Measurements from ENCODE around the gene RNPS1. TPM values are rescaled to one million over a fixed set of nuclear protein-coding genes. Genes with fewer than 3 reads are reported as not detected.

Gene RNPS1
- total and polyA plus RNA-seq, 2 experiments from 2014 or later, result 315 to 384 TPM

DNA sequence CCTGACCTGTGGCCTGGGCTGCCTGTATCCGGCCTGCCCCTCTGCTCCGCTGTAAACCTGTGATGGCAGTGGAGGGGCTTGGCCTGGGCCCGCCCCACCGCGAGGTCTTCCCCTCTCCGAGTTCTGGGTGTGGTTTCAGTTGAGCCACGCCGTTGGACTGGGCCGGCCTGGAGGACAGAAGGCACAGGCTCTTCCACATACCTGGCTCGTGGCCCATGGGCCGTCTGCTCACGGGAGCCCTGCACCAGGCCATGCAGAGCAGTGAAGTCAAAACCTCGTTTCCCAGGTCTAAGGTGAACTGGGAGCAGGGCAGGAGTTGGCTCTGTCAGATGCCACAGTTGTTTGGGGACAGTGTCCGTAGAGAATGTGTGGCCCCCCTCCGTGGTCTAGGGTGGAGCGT, 5.6 kb upstream of the RNPS1 start:
- no peak overlapping the region for H3K27ac Mint-ChIP-seq

More for the DNA sequence above, 5.6 kb upstream of the RNPS1 start:
- no peak overlapping the region for H3K4me3 Mint-ChIP-seq
- Histone ChIP-seq H3F3A (replicated peaks; ENCODE audit: low read depth) (0 out of 2 replicates have a peak, but pooled peaks cover 3% of the 10 kb centered on the region), H3K4me2 (no peak overlapping the region), H3K27ac (ENCODE audit: low read depth) (no peak overlapping the region), H3K79me2 (replicated peaks; ENCODE audit: insufficient read depth) (peaks cover 13% of the 10 kb centered on the region), H3K36me3 (ENCODE audit: insufficient read depth) (no peaks in the 10 kb centered on the region), H3K27me3 (ENCODE audit: insufficient read depth) (no peaks in the 10 kb centered on the region), H3K4me1 (ENCODE audit: insufficient read depth) (peaks cover 4% of the 10 kb centered on the region; the same call in 1 of the 2 replicates), H2AFZ (no peak overlapping the region), H4K20me1 (replicated peaks; ENCODE audit: insufficient read depth) (peaks cover 10% of the 10 kb centered on the region; the same call in 1 of the 2 replicates), H3K4me3 (no peak overlapping the region), H3K9me2 (ENCODE audit: insufficient read depth) (no peaks in the 10 kb centered on the region)
- H3K4me1 Mint-ChIP-seq, result peaks cover 12% of the 10 kb centered on the region
- DNase-seq (ENCODE audit: low spot score), result no peak
- ATAC-seq, result no peak
- H3K36me3 Mint-ChIP-seq (ENCODE audit: low read depth), result no peaks in the 10 kb centered on the region; the same call in 2 of the 3 replicates
- TF ChIP-seq STAT1 (IDR thresholded peaks at IDR 0.05; ENCODE audit: unreplicated experiment), result no peak
- no peak for TF ChIP-seq CREB1 (CRISPR knock-in tag; IDR thresholded peaks at IDR 0.05; ENCODE audit: low read depth)
- TF ChIP-seq ZNF331 (CRISPR knock-in tag; IDR thresholded peaks at IDR 0.05; ENCODE audit: low read depth), result no peak
- TF ChIP-seq JUNB (IDR thresholded peaks at IDR 0.05; ENCODE audit: unreplicated experiment), result no peak
- TF ChIP-seq POLR2AphosphoS5 (IDR thresholded peaks at IDR 0.05; ENCODE audit: low read depth), result no peak
- TF ChIP-seq, protein P1, sequence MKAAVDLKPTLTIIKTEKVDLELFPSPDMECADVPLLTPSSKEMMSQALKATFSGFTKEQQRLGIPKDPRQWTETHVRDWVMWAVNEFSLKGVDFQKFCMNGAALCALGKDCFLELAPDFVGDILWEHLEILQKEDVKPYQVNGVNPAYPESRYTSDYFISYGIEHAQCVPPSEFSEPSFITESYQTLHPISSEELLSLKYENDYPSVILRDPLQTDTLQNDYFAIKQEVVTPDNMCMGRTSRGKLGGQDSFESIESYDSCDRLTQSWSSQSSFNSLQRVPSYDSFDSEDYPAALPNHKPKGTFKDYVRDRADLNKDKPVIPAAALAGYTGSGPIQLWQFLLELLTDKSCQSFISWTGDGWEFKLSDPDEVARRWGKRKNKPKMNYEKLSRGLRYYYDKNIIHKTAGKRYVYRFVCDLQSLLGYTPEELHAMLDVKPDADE (IDR thresholded peaks at IDR 0.05), result no peak
- no peak for TF ChIP-seq EZH2 (IDR thresholded peaks at IDR 0.05; ENCODE audit: low read depth, unreplicated experiment)
- no peak for TF ChIP-seq EZH2phosphoT487 (IDR thresholded peaks at IDR 0.05; ENCODE audit: unreplicated experiment)
- TF ChIP-seq, protein P2, sequence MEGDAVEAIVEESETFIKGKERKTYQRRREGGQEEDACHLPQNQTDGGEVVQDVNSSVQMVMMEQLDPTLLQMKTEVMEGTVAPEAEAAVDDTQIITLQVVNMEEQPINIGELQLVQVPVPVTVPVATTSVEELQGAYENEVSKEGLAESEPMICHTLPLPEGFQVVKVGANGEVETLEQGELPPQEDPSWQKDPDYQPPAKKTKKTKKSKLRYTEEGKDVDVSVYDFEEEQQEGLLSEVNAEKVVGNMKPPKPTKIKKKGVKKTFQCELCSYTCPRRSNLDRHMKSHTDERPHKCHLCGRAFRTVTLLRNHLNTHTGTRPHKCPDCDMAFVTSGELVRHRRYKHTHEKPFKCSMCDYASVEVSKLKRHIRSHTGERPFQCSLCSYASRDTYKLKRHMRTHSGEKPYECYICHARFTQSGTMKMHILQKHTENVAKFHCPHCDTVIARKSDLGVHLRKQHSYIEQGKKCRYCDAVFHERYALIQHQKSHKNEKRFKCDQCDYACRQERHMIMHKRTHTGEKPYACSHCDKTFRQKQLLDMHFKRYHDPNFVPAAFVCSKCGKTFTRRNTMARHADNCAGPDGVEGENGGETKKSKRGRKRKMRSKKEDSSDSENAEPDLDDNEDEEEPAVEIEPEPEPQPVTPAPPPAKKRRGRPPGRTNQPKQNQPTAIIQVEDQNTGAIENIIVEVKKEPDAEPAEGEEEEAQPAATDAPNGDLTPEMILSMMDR (conservative IDR thresholded peaks at IDR 0.05; ENCODE audit: low read depth in 2 of 2), result no peak
- TF ChIP-seq, protein P3, sequence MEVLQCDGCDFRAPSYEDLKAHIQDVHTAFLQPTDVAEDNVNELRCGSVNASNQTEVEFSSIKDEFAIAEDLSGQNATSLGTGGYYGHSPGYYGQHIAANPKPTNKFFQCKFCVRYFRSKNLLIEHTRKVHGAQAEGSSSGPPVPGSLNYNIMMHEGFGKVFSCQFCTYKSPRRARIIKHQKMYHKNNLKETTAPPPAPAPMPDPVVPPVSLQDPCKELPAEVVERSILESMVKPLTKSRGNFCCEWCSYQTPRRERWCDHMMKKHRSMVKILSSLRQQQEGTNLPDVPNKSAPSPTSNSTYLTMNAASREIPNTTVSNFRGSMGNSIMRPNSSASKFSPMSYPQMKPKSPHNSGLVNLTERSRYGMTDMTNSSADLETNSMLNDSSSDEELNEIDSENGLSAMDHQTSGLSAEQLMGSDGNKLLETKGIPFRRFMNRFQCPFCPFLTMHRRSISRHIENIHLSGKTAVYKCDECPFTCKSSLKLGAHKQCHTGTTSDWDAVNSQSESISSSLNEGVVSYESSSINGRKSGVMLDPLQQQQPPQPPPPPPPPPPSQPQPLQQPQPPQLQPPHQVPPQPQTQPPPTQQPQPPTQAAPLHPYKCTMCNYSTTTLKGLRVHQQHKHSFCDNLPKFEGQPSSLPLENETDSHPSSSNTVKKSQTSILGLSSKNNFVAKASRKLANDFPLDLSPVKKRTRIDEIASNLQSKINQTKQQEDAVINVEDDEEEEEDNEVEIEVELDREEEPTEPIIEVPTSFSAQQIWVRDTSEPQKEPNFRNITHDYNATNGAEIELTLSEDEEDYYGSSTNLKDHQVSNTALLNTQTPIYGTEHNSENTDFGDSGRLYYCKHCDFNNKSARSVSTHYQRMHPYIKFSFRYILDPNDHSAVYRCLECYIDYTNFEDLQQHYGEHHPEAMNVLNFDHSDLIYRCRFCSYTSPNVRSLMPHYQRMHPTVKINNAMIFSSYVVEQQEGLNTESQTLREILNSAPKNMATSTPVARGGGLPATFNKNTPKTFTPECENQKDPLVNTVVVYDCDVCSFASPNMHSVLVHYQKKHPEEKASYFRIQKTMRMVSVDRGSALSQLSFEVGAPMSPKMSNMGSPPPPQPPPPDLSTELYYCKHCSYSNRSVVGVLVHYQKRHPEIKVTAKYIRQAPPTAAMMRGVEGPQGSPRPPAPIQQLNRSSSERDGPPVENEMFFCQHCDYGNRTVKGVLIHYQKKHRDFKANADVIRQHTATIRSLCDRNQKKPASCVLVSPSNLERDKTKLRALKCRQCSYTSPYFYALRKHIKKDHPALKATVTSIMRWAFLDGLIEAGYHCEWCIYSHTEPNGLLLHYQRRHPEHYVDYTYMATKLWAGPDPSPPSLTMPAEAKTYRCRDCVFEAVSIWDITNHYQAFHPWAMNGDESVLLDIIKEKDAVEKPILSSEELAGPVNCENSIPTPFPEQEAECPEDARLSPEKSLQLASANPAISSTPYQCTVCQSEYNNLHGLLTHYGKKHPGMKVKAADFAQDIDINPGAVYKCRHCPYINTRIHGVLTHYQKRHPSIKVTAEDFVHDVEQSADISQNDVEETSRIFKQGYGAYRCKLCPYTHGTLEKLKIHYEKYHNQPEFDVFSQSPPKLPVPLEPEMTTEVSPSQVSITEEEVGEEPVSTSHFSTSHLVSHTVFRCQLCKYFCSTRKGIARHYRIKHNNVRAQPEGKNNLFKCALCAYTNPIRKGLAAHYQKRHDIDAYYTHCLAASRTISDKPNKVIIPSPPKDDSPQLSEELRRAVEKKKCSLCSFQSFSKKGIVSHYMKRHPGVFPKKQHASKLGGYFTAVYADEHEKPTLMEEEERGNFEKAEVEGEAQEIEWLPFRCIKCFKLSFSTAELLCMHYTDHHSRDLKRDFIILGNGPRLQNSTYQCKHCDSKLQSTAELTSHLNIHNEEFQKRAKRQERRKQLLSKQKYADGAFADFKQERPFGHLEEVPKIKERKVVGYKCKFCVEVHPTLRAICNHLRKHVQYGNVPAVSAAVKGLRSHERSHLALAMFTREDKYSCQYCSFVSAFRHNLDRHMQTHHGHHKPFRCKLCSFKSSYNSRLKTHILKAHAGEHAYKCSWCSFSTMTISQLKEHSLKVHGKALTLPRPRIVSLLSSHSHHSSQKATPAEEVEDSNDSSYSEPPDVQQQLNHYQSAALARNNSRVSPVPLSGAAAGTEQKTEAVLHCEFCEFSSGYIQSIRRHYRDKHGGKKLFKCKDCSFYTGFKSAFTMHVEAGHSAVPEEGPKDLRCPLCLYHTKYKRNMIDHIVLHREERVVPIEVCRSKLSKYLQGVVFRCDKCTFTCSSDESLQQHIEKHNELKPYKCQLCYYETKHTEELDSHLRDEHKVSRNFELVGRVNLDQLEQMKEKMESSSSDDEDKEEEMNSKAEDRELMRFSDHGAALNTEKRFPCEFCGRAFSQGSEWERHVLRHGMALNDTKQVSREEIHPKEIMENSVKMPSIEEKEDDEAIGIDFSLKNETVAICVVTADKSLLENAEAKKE (CRISPR knock-in tag; IDR thresholded peaks at IDR 0.05), result no peak
- peaks cover 9% of the 10 kb centered on the region for H3K27me3 Mint-ChIP-seq (ENCODE audit: insufficient read depth, low read depth, poor library complexity)
- no peaks in the 10 kb centered on the region for H3K9me3 Mint-ChIP-seq

Data from GM23338 (cell line).